ENCODE results near the gene TAOK1. TPM values are rescaled to one million over a fixed set of nuclear protein-coding genes. Genes with fewer than 3 reads are reported as not detected.

Gene TAOK1
- total RNA-seq, 1 donor from 2014 or later: 89.1 TPM

GRCh38 chr17:29368161-29368560, 22.0 kb upstream of the TAOK1 start:
- Mint-ChIP-seq H3K4me3 (ENCODE audit: low read depth) (no peak overlapping the region), H3K4me1 (ENCODE audit: low read depth) (no peaks in the 10 kb centered on the region), H3K27me3 (peaks cover 2% of the 10 kb centered on the region), H3K9me3 (ENCODE audit: low read depth) (no peaks in the 10 kb centered on the region), H3K36me3 (ENCODE audit: insufficient read depth) (no peaks in the 10 kb centered on the region), H3K27ac (no peak overlapping the region)
- DNase-seq (ENCODE audit: low spot score, unreplicated experiment): no peak
- TF ChIP-seq CTCF (IDR thresholded peaks at IDR 0.05; ENCODE audit: unreplicated experiment): no peak

- H3K36me3 Mint-ChIP-seq (ENCODE audit: insufficient read depth): no peaks in the 10 kb centered on the region
- TF ChIP-seq CTCF (IDR thresholded peaks at IDR 0.05; ENCODE audit: unreplicated experiment): no peak
- no peak overlapping the region for H3K27ac Mint-ChIP-seq
- DNase-seq (ENCODE audit: low spot score, unreplicated experiment): no peak
- no peaks in the 10 kb centered on the region for H3K4me1 Mint-ChIP-seq (ENCODE audit: low read depth)
- no peaks in the 10 kb centered on the region for H3K9me3 Mint-ChIP-seq (ENCODE audit: low read depth)
- H3K4me3 Mint-ChIP-seq (ENCODE audit: low read depth): no peak overlapping the region
- peaks cover 3% of the 10 kb centered on the region for H3K27me3 Mint-ChIP-seq
These were observed 21.2 kb upstream of the TAOK1 start for GRCh38 chr17:29368926-29369325.

GRCh38 chr17:29369831-29370735, 20.1 kb upstream of the TAOK1 start:
- Mint-ChIP-seq H3K9me3 (ENCODE audit: low read depth) (no peaks in the 10 kb centered on the region), H3K4me1 (ENCODE audit: low read depth) (no peaks in the 10 kb centered on the region), H3K4me3 (ENCODE audit: low read depth) (no peak overlapping the region), H3K27me3 (peaks cover 7% of the 10 kb centered on the region), H3K27ac (no peak overlapping the region), H3K36me3 (ENCODE audit: insufficient read depth) (no peaks in the 10 kb centered on the region)
- DNase-seq (ENCODE audit: low spot score, unreplicated experiment): peak; percentile 29
- TF ChIP-seq CTCF (IDR thresholded peaks at IDR 0.05; ENCODE audit: unreplicated experiment): peak; percentile 70

- Mint-ChIP-seq H3K4me1 (ENCODE audit: low read depth) (peaks cover 19% of the 10 kb centered on the region), H3K27ac (no peak overlapping the region), H3K4me3 (ENCODE audit: low read depth) (no peak overlapping the region), H3K9me3 (ENCODE audit: low read depth) (no peaks in the 10 kb centered on the region), H3K36me3 (ENCODE audit: insufficient read depth) (no peaks in the 10 kb centered on the region), H3K27me3 (peaks cover 20% of the 10 kb centered on the region)
- DNase-seq (ENCODE audit: low spot score, unreplicated experiment): no peak
- no peak for TF ChIP-seq CTCF (IDR thresholded peaks at IDR 0.05; ENCODE audit: unreplicated experiment)
These were observed 13.4 kb upstream of the TAOK1 start for GRCh38 chr17:29376667-29377270.

- peaks cover 17% of the 10 kb centered on the region for H3K27me3 Mint-ChIP-seq
These were observed 11.7 kb upstream of the TAOK1 start for GRCh38 chr17:29378500-29378899.

More at GRCh38 chr17:29378500-29378899, 11.7 kb upstream of the TAOK1 start:
- no peak for TF ChIP-seq CTCF (IDR thresholded peaks at IDR 0.05; ENCODE audit: unreplicated experiment)
- H3K4me3 Mint-ChIP-seq (ENCODE audit: low read depth): no peak overlapping the region
- H3K4me1 Mint-ChIP-seq (ENCODE audit: low read depth): peaks cover 19% of the 10 kb centered on the region
- H3K27ac Mint-ChIP-seq: no peak overlapping the region
- no peak for DNase-seq (ENCODE audit: low spot score, unreplicated experiment)
- H3K36me3 Mint-ChIP-seq (ENCODE audit: insufficient read depth): no peaks in the 10 kb centered on the region
- no peaks in the 10 kb centered on the region for H3K9me3 Mint-ChIP-seq (ENCODE audit: low read depth)

All from progenitor cell of endocrine pancreas (in vitro differentiated cells).